WTC11 (cell line): Measurements from ENCODE around the gene OST4. TPM values are rescaled to one million over a fixed set of nuclear protein-coding genes. Genes with fewer than 3 reads are reported as not detected.

Source experiments
- ATAC-seq: fragments of 200-7000 bp; cut with Tn5 transposase; 2 replicates; pipeline ENCODE4 v1.10.0; 2021; ENCODE audit warnings: mild to moderate bottlenecking, moderate library complexity
- CTCF ChIA-PET: fragments of 300-600 bp; sonication (Branson Sonifier 250); formaldehyde crosslinking; loops from one replicate; lab custom pipeline; 2021; ENCODE audit warnings: antibody characterized with exemption; lab: Charles Lee
- POLR2A ChIA-PET: fragments of 350-600 bp; sonication (Branson Sonifier 250); formaldehyde crosslinking; loops from one replicate; lab custom pipeline; 2021; ENCODE audit warnings: antibody characterized with exemption; lab: Charles Lee
- DNase-seq: peaks from one replicate; pipeline ENCODE4 v3.0.0; 2021; ENCODE audit warnings: low spot score
- H3K27ac Mint-ChIP-seq: 2 replicates; pipeline ENCODE4 v1.8.0; 2021; ENCODE audit warnings: mixed read lengths
- H3K27me3 Mint-ChIP-seq: 2 replicates; pipeline ENCODE4 v1.8.0; 2021; ENCODE audit warnings: low read depth, mild to moderate bottlenecking, moderate library complexity, mixed read lengths
- H3K36me3 Mint-ChIP-seq: 2 replicates; pipeline ENCODE4 v1.8.0; 2021; ENCODE audit warnings: mixed read lengths
- H3K4me1 Mint-ChIP-seq: 2 replicates; pipeline ENCODE4 v1.8.0; 2022; ENCODE audit warnings: mixed read lengths
- H3K4me3 Mint-ChIP-seq: 2 replicates; pipeline ENCODE4 v1.8.0; 2021; ENCODE audit warnings: mild to moderate bottlenecking, moderate library complexity, mixed read lengths
- H3K9me3 Mint-ChIP-seq: 2 replicates; pipeline ENCODE4 v1.8.0; 2021; ENCODE audit warnings: mixed read lengths
- JUN ChIP-seq: sonication (generic); formaldehyde crosslinking; IDR thresholded peaks from 2 replicates; pipeline ENCODE4 v1.8.0; 2023; ENCODE audit warnings: mild to moderate bottlenecking, missing genetic modification reagents
- NFYB ChIP-seq: sonication (generic); formaldehyde crosslinking; conservative IDR thresholded peaks from 2 replicates; pipeline ENCODE4 v1.8.0; 2022; ENCODE audit warnings: low read depth, missing genetic modification reagents
- ZNF263 ChIP-seq: sonication (generic); formaldehyde crosslinking; IDR thresholded peaks from 2 replicates; pipeline ENCODE4 v1.8.1; 2022; ENCODE audit warnings: low read depth, mild to moderate bottlenecking, moderate library complexity, missing genetic modification reagents
- ZNF423 ChIP-seq: fragments of 250-450 bp; sonication (Bioruptor Pico); IDR thresholded peaks from 2 replicates; pipeline ENCODE4 v2.1.2; 2022; ENCODE audit warnings: mild to moderate bottlenecking, moderate library complexity
- total RNA-seq: library from RNA; stranded (reverse); gene quantifications from 3 replicates; pipeline ENCODE4 v1.2.3, GENCODE V29; 2021
- TF ChIP-seq, protein P1 (sequence below): sonication (generic); formaldehyde crosslinking; IDR thresholded peaks from 2 replicates; pipeline ENCODE4 v1.8.0; 2022; ENCODE audit warnings: mild to moderate bottlenecking, missing genetic modification reagents
- TF ChIP-seq, protein P2 (sequence below): sonication (generic); formaldehyde crosslinking; IDR thresholded peaks from 2 replicates; pipeline ENCODE4 v1.8.1; 2023; ENCODE audit warnings: mild to moderate bottlenecking, missing genetic modification reagents
- TF ChIP-seq, protein P3 (sequence below): sonication (generic); formaldehyde crosslinking; IDR thresholded peaks from 2 replicates; pipeline ENCODE4 v1.8.0; 2023; ENCODE audit warnings: missing genetic modification reagents, mild to moderate bottlenecking, borderline replicate concordance
- TF ChIP-seq, protein P4 (sequence below): fragments of 250-450 bp; sonication (Bioruptor Pico); IDR thresholded peaks from 2 replicates; pipeline ENCODE4 v2.1.2; 2022; ENCODE audit warnings: mild to moderate bottlenecking, moderate library complexity
- TF ChIP-seq, protein P5 (sequence below): sonication (generic); formaldehyde crosslinking; IDR thresholded peaks from 2 replicates; pipeline ENCODE4 v1.8.1; 2023; ENCODE audit warnings: mild to moderate bottlenecking, missing genetic modification reagents, borderline replicate concordance
- TF ChIP-seq, protein P6 (sequence below): sonication (generic); formaldehyde crosslinking; IDR thresholded peaks from 2 replicates; pipeline ENCODE4 v1.8.1; 2022; ENCODE audit warnings: mild to moderate bottlenecking, missing genetic modification reagents, moderate library complexity, borderline replicate concordance
- TF ChIP-seq, protein P7 (sequence below): fragments of 250-450 bp; sonication (Bioruptor Pico); IDR thresholded peaks from 2 replicates; pipeline ENCODE4 v1.8.0; 2021; ENCODE audit warnings: mild to moderate bottlenecking

OST4 gene
- total RNA-seq, 1 experiment from 2014 or later, result 210 TPM

DNA sequence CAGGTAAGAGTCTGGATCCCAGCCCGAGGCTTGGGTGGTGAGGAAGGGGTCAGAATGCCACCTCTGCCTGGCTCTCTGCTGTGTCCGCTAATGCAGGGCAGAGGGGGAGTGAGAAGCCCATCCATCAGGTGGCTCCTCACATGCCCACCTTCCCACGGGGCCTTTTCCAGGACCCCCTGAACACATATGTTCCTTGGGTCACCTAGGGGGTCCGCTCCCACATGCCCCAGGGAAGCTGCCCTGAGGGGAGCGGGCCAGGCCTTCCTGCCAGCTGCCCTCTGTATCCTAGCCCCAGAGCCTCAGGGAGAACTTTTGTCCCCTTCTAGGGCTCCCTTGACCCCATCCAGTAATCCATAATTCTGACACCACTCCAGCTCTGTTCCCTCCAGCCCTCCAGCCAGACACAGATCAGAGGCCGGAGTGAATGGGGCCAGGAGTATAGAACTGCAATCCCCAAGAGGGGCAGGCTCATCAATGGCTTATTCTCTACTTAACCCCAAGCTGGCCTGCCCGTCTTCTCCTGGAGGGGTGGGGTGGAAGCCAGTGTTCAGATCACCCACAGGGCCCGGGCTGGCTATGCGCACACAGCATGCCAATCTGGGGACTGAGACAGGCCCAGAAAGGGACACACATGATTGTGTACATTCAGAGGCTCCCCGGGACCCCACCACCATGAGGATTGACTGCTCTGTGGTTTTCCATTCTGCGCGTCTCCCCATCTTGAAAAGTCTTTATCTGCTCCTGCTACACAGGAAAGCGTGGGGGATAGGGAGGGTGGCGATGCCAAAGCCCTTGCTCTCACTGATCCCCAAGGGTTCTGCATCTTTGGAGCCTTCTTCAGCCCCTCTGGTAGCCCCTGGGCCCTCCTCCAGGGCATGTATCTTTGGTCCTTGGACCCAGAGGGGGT, 8.0 kb upstream of the OST4 start:
- peaks cover 13% of the 10 kb centered on the region for H3K27me3 Mint-ChIP-seq
- H3K27ac Mint-ChIP-seq, result no peak overlapping the region
- ChIA-PET POLR2A (no interaction called here), CTCF (interaction anchor here (1.1 to 1.7 kb wide), 3 partner anchors 8 to 224 kb away, joined by 4 to 8 read pairs (median 7); partner anchors contain the start of gene KHK)
- TF ChIP-seq NFYB (CRISPR knock-in tag) (no peak), JUN (no peak), ZNF423 (CRISPR knock-in tag) (no peak), ZNF263 (CRISPR knock-in tag) (no peak)
- TF ChIP-seq, protein P1, sequence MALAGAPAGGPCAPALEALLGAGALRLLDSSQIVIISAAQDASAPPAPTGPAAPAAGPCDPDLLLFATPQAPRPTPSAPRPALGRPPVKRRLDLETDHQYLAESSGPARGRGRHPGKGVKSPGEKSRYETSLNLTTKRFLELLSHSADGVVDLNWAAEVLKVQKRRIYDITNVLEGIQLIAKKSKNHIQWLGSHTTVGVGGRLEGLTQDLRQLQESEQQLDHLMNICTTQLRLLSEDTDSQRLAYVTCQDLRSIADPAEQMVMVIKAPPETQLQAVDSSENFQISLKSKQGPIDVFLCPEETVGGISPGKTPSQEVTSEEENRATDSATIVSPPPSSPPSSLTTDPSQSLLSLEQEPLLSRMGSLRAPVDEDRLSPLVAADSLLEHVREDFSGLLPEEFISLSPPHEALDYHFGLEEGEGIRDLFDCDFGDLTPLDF, result no peak
- TF ChIP-seq, protein P2, sequence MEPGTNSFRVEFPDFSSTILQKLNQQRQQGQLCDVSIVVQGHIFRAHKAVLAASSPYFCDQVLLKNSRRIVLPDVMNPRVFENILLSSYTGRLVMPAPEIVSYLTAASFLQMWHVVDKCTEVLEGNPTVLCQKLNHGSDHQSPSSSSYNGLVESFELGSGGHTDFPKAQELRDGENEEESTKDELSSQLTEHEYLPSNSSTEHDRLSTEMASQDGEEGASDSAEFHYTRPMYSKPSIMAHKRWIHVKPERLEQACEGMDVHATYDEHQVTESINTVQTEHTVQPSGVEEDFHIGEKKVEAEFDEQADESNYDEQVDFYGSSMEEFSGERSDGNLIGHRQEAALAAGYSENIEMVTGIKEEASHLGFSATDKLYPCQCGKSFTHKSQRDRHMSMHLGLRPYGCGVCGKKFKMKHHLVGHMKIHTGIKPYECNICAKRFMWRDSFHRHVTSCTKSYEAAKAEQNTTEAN (CRISPR knock-in tag), result no peak
- TF ChIP-seq, protein P3, sequence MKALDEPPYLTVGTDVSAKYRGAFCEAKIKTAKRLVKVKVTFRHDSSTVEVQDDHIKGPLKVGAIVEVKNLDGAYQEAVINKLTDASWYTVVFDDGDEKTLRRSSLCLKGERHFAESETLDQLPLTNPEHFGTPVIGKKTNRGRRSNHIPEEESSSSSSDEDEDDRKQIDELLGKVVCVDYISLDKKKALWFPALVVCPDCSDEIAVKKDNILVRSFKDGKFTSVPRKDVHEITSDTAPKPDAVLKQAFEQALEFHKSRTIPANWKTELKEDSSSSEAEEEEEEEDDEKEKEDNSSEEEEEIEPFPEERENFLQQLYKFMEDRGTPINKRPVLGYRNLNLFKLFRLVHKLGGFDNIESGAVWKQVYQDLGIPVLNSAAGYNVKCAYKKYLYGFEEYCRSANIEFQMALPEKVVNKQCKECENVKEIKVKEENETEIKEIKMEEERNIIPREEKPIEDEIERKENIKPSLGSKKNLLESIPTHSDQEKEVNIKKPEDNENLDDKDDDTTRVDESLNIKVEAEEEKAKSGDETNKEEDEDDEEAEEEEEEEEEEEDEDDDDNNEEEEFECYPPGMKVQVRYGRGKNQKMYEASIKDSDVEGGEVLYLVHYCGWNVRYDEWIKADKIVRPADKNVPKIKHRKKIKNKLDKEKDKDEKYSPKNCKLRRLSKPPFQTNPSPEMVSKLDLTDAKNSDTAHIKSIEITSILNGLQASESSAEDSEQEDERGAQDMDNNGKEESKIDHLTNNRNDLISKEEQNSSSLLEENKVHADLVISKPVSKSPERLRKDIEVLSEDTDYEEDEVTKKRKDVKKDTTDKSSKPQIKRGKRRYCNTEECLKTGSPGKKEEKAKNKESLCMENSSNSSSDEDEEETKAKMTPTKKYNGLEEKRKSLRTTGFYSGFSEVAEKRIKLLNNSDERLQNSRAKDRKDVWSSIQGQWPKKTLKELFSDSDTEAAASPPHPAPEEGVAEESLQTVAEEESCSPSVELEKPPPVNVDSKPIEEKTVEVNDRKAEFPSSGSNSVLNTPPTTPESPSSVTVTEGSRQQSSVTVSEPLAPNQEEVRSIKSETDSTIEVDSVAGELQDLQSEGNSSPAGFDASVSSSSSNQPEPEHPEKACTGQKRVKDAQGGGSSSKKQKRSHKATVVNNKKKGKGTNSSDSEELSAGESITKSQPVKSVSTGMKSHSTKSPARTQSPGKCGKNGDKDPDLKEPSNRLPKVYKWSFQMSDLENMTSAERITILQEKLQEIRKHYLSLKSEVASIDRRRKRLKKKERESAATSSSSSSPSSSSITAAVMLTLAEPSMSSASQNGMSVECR (CRISPR knock-in tag), result no peak
- TF ChIP-seq, protein P4, sequence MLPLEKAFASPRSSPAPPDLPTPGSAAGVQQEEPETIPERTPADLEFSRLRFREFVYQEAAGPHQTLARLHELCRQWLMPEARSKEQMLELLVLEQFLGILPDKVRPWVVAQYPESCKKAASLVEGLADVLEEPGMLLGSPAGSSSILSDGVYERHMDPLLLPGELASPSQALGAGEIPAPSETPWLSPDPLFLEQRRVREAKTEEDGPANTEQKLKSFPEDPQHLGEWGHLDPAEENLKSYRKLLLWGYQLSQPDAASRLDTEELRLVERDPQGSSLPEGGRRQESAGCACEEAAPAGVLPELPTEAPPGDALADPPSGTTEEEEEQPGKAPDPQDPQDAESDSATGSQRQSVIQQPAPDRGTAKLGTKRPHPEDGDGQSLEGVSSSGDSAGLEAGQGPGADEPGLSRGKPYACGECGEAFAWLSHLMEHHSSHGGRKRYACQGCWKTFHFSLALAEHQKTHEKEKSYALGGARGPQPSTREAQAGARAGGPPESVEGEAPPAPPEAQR (CRISPR knock-in tag), result no peak
- TF ChIP-seq, protein P5, sequence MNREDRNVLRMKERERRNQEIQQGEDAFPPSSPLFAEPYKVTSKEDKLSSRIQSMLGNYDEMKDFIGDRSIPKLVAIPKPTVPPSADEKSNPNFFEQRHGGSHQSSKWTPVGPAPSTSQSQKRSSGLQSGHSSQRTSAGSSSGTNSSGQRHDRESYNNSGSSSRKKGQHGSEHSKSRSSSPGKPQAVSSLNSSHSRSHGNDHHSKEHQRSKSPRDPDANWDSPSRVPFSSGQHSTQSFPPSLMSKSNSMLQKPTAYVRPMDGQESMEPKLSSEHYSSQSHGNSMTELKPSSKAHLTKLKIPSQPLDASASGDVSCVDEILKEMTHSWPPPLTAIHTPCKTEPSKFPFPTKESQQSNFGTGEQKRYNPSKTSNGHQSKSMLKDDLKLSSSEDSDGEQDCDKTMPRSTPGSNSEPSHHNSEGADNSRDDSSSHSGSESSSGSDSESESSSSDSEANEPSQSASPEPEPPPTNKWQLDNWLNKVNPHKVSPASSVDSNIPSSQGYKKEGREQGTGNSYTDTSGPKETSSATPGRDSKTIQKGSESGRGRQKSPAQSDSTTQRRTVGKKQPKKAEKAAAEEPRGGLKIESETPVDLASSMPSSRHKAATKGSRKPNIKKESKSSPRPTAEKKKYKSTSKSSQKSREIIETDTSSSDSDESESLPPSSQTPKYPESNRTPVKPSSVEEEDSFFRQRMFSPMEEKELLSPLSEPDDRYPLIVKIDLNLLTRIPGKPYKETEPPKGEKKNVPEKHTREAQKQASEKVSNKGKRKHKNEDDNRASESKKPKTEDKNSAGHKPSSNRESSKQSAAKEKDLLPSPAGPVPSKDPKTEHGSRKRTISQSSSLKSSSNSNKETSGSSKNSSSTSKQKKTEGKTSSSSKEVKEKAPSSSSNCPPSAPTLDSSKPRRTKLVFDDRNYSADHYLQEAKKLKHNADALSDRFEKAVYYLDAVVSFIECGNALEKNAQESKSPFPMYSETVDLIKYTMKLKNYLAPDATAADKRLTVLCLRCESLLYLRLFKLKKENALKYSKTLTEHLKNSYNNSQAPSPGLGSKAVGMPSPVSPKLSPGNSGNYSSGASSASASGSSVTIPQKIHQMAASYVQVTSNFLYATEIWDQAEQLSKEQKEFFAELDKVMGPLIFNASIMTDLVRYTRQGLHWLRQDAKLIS (CRISPR knock-in tag), result no peak
- TF ChIP-seq, protein P6, sequence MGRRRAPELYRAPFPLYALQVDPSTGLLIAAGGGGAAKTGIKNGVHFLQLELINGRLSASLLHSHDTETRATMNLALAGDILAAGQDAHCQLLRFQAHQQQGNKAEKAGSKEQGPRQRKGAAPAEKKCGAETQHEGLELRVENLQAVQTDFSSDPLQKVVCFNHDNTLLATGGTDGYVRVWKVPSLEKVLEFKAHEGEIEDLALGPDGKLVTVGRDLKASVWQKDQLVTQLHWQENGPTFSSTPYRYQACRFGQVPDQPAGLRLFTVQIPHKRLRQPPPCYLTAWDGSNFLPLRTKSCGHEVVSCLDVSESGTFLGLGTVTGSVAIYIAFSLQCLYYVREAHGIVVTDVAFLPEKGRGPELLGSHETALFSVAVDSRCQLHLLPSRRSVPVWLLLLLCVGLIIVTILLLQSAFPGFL (CRISPR knock-in tag), result no peak
- TF ChIP-seq, protein P7, sequence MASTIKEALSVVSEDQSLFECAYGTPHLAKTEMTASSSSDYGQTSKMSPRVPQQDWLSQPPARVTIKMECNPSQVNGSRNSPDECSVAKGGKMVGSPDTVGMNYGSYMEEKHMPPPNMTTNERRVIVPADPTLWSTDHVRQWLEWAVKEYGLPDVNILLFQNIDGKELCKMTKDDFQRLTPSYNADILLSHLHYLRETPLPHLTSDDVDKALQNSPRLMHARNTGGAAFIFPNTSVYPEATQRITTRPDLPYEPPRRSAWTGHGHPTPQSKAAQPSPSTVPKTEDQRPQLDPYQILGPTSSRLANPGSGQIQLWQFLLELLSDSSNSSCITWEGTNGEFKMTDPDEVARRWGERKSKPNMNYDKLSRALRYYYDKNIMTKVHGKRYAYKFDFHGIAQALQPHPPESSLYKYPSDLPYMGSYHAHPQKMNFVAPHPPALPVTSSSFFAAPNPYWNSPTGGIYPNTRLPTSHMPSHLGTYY (CRISPR knock-in tag), result no peak
- no peaks in the 10 kb centered on the region for H3K36me3 Mint-ChIP-seq
- ATAC-seq (no peak), DNase-seq (no peak)
- H3K4me1 Mint-ChIP-seq, result peaks cover 22% of the 10 kb centered on the region
- H3K9me3 Mint-ChIP-seq, result no peaks in the 10 kb centered on the region
- no peak overlapping the region for H3K4me3 Mint-ChIP-seq
